Panc1 (cell line): ENCODE measurements around the gene NAA11.

Source experiments
- CTCF ChIP-seq: fragments of 450-650 bp; IDR thresholded peaks from 2 replicates; pipeline ENCODE4 v1.5.1; 2017; ENCODE audit warnings: mild to moderate bottlenecking
- POLR2AphosphoS5 ChIP-seq: IDR thresholded peaks from 2 replicates; pipeline ENCODE4 v1.6.1; 2012; ENCODE audit warnings: mild to moderate bottlenecking, low read depth, low read length, moderate library complexity
- REST ChIP-seq, 2 experiments: IDR thresholded peaks; 2 replicates each; pipeline ENCODE4 v1.6.1; 2011 to 2012; ENCODE audit warnings: low read depth in 2 of 2, control low read depth in 1 of 2, low read length in 1 of 2, mild to moderate bottlenecking in 1 of 2, moderate library complexity in 1 of 2; ENCODE audit not compliant: insufficient read depth in 1 of 2
- SIN3A ChIP-seq: IDR thresholded peaks from 2 replicates; pipeline ENCODE4 v1.6.1; 2012; ENCODE audit warnings: low read depth, mild to moderate bottlenecking, low read length, moderate library complexity, borderline replicate concordance; ENCODE audit not compliant: insufficient read depth

GRCh38 chr4:79296768-79297428, 29.0 kb downstream of the NAA11 start:
- TF ChIP-seq CTCF: no peak
- no peak for TF ChIP-seq POLR2AphosphoS5
- TF ChIP-seq SIN3A: no peak
- no peak for TF ChIP-seq REST (IDR thresholded peaks at IDR 0.05; ENCODE audit: insufficient read depth in 1 of 2, low read depth in 2 of 2, low read length in 1 of 2)
